T-helper 2 cell treated with Interferon-gamma antibody and Interleukin-4, amounts not matched to agents 100 ng/mL and 5 ng/mL, for 36 hours (primary cell): ENCODE measurements around the gene CORO1C. TPM values are rescaled to one million over a fixed set of nuclear protein-coding genes. Genes with fewer than 3 reads are reported as not detected.
"Not testable (repeated sequence)": the region's sequence is repeated elsewhere in the genome, so short reads cannot be mapped to it uniquely, and the experiment has no call there.

Experiments used
- intact Hi-C: fragments of 100-400 bp; cut with micrococcal nuclease; formaldehyde crosslinking; loops from one replicate; pipeline ENCODE4 v1.15.1; 2023
- total RNA-seq: library from RNA; stranded (reverse); gene quantifications from 2 replicates; pipeline ENCODE4 v1.2.3, GENCODE V29; 2022

The CORO1C gene
- total RNA-seq, 1 donor from 2014 or later = 47.7 TPM

DNA sequence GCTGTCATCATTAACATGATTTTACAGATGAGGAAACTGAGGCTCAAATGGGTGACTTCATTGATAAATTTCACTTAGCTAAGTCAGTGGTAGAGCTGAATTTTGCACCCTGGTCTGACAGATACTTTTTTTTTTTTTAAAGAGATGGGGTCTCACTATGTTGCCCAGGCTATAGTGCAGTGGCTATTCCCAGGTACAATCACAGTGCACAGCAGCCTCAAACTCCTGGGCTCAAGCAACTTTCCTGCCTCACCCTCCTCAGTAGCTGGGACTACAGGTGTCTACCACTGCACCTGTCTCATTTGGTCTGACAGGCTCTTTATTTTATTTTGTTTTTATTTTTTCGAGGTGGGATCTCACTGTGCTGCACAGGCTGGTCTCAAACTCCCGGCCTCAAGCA is 24.2 kb upstream of the CORO1C start:
- intact Hi-C loops = no loop called here

DNA sequence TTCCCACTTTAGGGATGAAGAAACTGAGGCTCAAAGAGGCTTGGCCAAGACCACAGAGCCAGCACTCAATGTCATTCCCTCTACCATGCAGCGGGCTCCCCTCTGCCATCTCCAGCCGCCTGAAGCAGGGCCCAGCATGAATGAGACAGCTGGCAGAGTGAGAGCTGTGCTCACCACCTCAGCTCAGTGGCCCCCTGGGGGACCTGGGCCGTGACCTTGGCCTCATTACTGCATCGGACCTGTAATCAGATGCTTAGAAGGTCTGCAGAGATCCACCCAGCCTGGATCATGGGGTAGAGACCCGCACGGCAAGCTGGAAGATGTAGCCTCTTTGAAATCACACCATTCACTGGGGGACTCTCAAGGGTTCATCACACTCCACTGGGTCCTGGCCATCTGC is 22.7 kb upstream of the CORO1C start:
- intact Hi-C loops = no loop called here

DNA sequence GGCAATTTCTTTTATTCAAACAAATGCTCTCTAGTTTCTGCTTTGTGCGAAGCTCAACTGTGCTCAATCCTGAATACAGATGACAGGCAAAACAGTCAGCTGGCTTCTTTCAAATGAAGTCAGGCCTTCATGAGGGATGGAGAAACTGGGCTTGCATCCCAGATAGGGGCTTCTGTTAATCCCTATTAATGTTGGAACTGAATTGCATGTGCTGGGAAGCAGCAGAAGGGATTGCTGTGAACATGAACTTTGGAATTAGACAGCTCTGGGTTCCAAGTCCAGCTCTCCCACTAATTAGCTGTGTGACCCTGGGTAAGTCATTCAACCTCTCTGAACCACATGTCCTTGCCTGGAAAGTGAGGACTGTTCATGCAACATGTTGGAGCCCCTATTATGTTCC is 21.1 kb upstream of the CORO1C start:
- intact Hi-C loops = no loop called here

DNA sequence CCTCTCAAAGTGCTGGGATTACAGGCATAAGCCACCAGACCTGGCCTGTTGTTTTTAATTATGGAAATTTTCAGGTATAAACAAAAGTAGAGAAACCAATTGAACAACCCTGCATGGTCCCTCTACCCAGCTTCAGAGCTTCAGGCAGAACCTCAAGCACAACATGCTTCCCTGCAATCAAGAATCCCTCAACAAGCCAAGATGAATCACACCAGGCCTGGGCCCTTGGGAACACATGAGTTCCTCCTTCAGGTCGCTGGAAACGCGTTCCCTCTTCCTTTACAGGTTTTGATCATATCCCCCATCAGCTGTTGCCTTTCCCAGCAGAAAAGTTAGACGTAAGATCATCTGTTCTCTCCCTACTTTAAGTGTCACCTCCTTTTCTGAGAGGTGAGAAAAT is 20.5 kb upstream of the CORO1C start:
- intact Hi-C loops = no loop called here

DNA sequence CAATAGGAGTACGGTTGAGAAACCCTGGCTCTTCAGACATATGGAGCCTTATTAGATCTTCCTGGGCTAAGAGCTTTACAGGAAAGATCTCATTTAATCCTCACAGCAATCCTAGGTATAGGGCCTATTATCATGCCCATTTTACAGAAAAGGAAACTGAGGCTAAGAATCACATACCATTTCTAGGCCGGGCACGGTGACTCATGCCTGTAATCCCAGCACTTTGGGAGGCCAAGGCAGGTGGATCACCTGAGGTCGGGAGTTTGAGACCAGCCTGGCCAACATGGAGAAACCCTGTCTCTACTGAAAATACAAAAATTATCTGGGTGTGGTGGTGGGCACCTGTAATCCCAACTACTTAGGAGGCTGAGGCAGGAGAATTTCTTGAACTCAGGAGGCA is 19.7 kb upstream of the CORO1C start:
- intact Hi-C loops = not testable (repeated sequence)

DNA sequence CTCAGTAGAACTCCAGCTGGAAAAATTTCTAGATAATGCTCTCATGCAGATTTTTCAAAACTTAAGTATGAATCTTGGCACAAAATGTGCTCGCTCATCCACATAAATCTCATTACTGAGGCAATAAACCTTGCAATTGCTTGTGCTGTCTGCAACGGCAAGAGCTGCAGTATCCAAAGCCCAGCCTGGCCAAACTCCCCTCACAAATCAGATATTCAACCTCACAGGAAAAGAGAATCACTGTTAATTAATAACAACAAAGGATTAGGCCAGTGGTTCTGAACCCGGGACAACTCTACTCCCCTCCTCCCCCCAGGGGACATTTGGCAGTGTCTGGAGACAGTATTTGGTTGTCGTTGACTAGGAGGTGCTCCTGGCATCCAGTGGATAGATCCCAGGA is 19.2 kb upstream of the CORO1C start:
- intact Hi-C loops = no loop called here

DNA sequence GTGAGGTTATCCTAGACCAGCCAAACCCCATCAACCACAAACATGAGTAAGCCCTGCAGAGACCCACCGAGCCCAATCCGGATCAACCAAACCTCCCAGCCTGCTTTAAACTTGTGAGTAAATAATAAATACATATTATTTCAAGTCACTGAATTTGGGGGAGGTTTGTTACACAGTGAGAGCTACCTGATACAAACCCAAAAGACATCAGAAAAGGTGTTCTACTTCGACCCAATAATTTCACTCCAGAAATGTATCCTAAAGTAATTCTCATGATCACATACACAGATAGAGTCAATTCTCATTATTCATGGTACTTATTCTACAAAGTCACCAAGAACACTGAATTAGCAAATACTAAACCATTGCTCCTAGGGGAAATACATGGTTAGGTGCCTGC is 16.2 kb upstream of the CORO1C start:
- intact Hi-C loops = no loop called here

DNA sequence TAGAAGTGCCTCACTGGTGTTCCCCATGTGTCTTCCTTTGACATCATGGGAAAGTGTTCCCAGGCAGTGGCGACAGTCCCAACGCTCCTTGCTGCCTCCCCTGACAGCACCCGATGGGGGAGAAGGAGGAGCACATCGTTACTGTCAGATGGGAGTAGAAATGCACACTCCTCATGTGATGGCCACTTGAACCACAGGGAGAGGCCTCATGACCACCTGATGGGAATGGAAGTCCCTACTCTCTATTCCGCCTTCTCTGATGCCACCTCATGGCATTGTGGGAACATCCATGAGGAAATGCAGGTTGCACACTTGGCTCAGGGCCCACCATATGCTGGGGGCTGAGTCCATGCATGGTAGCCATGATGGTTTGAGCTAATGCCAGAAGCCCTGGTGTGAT is 14.3 kb upstream of the CORO1C start:
- intact Hi-C loops = no loop called here

DNA sequence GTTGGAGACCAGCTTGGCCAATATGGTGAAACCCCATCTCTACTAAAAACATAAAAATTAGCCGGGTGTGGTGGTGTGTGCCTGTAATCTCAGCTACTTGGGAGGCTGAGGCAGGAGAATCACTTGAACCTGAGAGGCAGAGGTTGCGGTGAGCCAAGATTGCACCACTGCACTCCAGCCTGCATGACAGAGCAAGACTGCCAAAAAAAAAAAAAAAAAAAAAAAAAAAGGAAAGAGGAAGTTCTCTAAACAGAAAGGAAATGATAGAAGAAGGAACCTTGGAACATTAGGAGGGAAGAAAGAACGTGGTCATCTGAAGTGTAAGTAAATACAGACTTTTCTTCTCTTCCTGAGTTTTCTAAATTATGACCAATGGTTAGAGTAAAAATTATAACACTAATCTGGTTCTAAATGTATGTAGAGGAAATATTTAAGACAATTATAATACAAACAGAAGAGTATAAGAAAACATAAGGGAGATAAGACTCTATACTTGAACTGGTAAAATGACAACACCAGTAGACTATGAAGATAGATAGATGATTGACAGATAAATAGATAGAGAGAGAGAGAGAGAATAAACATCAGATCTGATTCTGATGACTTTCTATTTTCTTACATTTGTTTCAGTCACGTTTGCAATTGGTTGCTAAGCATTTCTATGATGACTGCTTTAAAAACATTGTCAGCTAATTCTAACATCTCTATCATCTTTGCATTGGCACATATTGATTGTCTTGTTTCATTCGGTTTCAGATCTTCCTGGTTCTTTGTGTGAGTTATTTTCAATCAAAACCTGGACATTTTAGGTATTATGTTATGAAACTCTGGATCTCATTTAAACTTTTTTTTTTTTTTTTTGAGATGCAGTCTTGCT is 12.9 kb upstream of the CORO1C start:
- intact Hi-C loops = no loop called here

DNA sequence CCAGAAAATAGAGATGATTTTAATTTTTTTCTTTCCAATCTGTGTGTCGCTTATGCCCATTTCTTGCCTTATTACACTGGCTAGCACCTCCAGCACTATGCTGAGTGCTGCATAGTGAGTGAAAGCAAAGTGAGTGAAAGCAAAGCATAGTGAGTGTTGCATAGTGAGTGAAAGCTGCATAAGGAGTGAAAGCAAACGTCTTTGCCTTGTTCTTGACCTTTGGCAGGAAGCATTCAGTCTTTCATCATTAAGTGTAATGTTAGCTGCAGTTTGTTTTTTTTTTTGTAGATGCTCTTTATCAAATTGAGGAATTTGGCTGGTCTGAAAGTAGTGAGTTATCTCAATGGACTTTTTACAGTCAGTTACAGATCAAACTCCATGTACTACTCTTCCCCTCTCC is 6.9 kb upstream of the CORO1C start:
- intact Hi-C loops = no loop called here

DNA sequence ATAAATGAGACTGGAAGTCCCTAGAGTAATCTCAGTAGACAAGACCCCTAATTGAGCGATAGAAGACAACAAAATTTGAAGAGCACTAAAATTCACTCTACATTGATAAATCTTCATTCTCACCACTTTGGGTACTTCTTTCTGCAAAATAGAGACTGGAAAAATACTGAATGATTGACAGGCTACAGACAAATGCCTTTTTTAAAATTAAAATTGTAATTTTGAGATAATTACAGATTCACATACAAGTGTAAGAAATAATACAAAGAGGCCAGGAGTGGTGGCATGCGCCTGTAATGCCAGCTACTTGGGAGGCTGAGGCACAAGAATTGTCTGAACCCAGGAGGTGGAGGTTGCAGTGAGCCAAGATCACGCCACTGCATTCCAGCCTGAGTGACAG is 4.5 kb upstream of the CORO1C start:
- intact Hi-C loops = no loop called here

DNA sequence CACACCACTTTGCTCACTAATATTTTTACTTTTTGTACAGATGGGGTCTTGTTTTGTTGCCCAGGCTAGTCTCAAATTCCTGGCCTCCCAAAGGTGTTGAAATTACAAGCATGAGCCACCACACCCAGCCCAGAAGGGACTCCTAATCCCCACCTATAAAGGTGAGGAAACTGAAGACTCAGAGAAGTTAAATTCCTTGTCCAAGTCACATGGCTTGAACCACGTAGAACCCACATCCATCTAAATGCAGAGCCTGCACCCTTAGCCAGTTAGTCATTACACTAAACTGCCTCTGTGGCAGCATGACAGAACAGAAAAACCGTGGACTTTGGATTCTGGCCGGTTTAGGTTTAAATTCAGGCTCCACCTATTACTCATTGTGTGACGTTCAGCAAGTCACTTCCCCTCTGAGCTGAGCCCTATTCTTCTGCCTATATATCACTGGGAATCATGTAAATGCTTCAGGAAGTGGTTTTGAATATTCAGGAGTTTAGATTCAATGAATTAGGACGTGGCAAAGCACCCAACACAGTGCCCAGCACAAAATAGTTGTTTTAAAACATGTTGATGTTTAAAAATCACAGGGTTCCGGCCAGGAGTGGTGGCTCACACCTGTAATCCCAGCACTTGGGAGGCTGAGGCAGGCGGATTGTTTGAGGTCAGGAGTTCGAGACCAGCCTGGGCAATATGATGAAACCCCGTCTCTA is 3.0 kb upstream of the CORO1C start:
- intact Hi-C loops = loop anchor here (5.0 kb wide), 1 partner anchor 363 kb away; the partner anchor contains the start of gene UNG

DNA sequence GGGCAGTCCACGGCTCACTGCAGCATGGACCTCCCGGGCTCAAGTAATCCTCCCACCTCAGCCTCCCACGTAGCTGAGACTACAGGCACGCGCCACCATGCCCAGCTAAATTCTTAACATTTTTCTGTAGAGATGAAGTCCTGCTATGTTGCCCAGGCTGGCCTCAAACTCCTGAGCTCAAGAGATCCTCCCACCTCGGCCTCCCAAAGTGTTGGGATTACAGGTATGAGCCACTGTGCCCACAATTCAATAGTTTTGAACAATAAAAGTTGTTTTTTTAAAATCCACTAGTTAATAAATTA is 1.9 kb upstream of the CORO1C start:
- intact Hi-C loops = loop anchor here (5.0 kb wide), 1 partner anchor 364 kb away; the partner anchor contains the start of gene UNG

DNA sequence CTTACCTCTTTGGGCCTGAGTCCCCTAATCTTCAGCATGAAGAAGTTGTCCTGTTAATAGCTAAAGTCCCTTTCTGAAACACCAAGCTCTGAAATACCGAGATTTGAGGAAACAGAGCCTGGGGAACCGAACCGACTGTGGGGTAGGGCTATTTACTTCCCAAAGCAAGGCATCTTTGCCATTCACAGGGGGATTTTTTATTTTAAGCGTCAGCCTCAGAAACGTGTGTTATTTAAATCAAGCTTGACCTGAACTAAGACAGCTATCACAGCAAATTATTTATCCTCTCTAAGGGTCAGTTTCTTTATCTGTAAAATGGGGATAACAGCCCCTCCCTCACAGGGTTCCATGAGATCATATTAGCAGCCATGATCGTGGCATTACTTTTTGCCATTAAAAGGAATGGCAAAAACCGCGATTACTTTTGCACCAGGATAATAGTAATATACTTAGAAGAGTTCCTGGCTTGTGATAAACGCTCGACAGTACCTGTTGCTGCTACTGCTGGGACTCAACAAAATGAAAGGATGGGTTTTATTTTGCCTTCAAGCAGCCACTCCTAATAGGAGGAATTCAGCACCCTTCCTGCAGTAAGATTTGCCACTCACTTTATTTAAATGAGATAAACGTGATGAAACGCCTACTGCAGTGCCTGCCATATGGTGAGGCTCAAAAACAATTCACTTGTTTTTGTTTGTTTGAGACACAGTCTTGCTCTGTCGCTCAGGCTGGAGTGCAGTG is 1.3 kb upstream of the CORO1C start:
- intact Hi-C loops = loop anchor here (1.0 to 5.0 kb wide), 3 partner anchors 125 to 365 kb away; partner anchors contain the start of genes FICD, SSH1 and UNG

DNA sequence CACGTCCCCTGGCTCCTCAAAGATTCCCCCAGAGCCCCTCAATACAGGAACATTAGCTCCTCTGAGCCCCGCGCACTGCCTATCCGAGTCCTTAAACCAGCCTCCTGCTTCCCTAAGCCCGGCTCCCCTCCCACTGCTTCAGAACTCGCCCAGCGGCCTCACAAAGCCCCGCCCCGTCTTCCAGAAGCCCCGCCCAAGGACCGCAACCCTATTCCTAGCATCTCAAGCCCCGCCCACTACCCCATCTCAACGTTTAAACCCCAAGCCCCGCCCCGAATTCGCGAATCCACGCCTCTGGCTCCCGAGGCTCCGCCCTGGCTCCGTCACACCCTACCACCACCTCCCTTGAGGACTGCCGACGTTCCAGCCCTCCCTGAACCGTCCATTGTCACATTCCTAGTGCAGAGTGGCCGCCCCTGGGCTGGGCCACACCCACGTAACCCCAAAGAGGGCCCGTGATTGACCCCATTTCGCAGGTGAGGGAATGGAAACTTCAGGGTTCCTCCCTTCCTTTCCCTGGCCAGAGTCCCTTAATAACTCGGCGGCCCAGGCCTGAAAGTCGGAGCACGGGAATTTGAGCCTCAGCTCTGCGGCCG is 646 bp upstream of the CORO1C start:
- intact Hi-C loops = loop anchor here (1.0 to 5.0 kb wide), 10 partner anchors 41 to 365 kb away; partner anchors contain the start of genes FICD, SELPLG, SSH1 and UNG

DNA sequence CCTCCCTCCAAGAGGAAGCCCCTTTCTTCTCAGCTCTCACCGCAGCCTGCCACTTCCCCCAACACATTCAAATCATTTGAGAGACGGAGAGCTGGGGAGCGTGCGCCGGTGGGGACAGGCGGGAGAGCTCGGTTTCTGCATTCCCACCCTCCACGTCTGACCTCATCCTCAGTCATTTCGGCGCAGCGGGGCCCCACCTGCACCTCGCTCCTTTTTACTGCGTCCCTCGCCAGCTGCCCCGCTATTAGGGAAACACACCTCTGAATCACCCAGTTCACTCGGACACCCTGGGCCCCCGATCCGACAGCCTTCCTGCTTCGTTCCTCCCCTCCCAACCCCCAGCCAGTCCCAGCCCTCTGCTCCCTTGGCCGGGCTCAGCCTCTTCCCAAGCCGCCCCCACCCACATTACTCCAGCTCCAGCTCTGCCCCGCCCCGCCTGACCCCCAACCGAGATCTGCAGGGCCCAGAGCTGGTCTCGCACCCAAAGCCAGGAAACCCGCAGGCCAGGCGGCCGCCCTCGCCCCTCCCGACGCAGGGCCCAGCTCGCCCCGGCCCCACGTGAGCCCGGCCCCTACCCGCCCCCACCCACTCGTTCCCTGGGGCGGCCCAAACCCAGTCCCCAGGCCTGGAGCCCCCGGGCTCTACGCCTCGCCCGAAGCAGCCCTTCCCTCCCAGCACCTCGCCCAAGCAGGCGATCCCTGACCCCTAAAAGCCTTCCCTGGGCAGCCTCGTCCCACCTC is 783 bp downstream of the CORO1C start:
- intact Hi-C loops = loop anchor here (1.0 to 5.0 kb wide), 8 partner anchors 39 to 367 kb away; partner anchors contain the start of genes SELPLG, UNG and USP30

DNA sequence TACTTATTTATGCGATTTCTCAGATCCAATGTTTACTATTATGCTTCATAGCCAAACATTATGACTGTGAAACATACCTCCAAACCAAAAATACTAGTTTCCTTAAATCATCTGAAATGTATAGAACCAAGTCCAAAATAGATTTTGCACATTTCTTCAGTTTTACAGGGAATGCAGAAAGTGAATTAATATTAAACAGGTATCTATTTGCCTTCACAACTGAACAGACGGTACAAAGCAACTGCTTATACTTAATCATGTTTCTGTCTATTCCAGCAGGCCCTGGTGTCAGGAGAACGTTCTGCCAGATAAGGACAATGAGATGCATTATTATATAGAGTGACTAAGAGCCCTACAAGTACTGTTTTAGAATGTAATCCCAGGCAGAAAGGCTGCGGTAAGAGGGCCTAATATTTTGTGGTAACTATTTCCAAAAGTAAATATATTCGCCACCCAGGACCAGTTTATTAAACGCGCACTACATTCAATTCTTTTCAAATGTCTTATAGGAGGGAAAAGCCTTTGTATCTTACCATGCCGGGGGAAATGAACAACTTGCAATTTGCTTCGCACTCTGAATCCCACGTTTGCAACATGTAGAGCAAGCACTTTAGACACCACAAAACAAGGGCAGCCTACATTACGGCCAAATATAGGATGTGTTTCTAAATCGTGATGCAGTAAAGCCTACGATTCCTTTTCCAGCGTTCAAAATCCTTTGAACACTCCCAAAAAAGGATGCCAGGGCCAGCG is 1.5 kb downstream of the CORO1C start:
- intact Hi-C loops = loop anchor here (2.0 to 5.0 kb wide), 5 partner anchors 65 to 368 kb away; partner anchors contain the start of genes UNG and USP30

DNA sequence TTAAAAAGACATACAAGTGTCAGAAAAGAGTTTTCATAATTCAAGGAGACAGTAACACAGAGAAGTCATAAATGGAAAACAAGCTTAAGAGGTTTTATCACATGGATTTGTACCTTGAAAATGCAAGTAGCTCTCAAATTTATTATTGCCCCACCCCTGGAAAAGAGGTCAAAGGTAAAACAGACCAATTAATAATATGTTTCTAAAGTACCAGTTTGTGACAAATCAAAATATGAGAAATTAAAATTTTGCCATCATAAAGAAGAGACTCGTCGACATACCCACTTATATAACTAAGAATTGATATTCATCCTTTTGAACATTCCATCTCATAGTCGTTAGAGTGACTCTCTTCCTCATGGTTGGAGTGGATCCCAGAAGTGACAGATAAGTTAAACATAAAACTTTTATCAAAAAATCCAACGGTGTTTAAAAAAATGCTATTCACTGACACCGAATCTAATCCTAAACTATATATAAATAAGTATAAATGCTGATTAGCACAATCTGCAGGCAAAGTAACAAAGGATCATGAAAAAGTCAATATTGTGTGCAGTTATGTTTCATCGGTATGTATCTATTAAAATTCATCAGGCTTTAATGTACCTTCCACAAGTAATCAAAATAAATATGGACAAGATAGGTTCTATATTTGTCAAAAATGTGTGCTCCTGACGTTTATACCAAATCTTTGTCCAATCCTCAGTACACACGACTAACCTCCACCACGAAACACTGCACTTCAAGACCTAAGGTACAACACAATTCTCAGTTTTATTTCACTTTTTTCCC is 2.3 kb downstream of the CORO1C start:
- intact Hi-C loops = no loop called here
